HCT116 (cell line): ENCODE data around the gene RABGAP1. TPM values are rescaled to one million over a fixed set of nuclear protein-coding genes. Genes with fewer than 3 reads are reported as not detected.

ENCODE experiments used
- ATAC-seq: fragments of 200-7000 bp; cut with Tn5 transposase; 2 replicates; pipeline ENCODE4 v1.9.1; 2020; ENCODE audit warnings: mild to moderate bottlenecking, moderate library complexity
- BruUV-seq: library from RNA; stranded (reverse); fragments of 400-500 nt; replicated peaks from 2 replicates; lab custom pipeline; 2021; lab: Mats Ljungman, UMichigan
- CTCF ChIA-PET: fragments of 300-600 bp; sonication (Branson Sonifier 250); formaldehyde crosslinking; loops from one replicate; lab custom pipeline; 2021; ENCODE audit warnings: antibody characterized with exemption; lab: Charles Lee
- POLR2A ChIA-PET: fragments of 300-600, 350-600 bp; sonication (Branson Sonifier 250); formaldehyde crosslinking; loops from one replicate; lab custom pipeline; 2021; ENCODE audit warnings: antibody characterized with exemption; lab: Charles Lee
- RAD21 ChIA-PET, 2 experiments: fragments of 300-600 bp; sonication (Branson Sonifier 250); formaldehyde crosslinking; loops; one replicate each; lab custom pipeline; 2023; ENCODE audit warnings: low total read pairs in 2 of 2; ENCODE audit not compliant: uncharacterized antibody in 2 of 2, unreplicated experiment in 2 of 2, low non-redundant PET in 1 of 2; lab: Charles Lee
- DNase-seq: peaks from one replicate; pipeline ENCODE4 v3.0.0-alpha.2; 2010; ENCODE audit warnings: low read depth, low spot score
- H2AFZ ChIP-seq: fragments of 200-600 bp; shearing (Covaris generic), sonication (generic); 2 replicates; pipeline ENCODE4 v1.6.1; 2017; ENCODE audit warnings: low read depth, mixed run types, mixed read lengths, antibody characterized with exemption, low read length; ENCODE audit not compliant: poor library complexity, severe bottlenecking
- H3K27ac ChIP-seq: 2 replicates; pipeline ENCODE4 v1.5.1; 2012; ENCODE audit warnings: low read depth, low read length
- H3K27me3 ChIP-seq: fragments of 200-600 bp; sonication (generic); 2 replicates; pipeline ENCODE4 v1.6.1; 2016; ENCODE audit warnings: mixed run types, low read length, mixed read lengths; ENCODE audit not compliant: insufficient read depth
- H3K36me3 ChIP-seq, 2 experiments: fragments of 200-500 bp in 1 of 2; fragments of 200-600 bp in 1 of 2; sonication (Bioruptor generic) in 1 of 2; sonication (generic) in 1 of 2; 2 replicates each; pipeline versions ENCODE4 v1.5.1 to v1.6.1; 2014 to 2016; ENCODE audit warnings: low read length in 2 of 2, inconsistent platforms in 1 of 2, mixed read lengths in 1 of 2, mixed run types in 1 of 2; ENCODE audit not compliant: insufficient read depth in 2 of 2, control insufficient read depth in 1 of 2
- H3K4me1 ChIP-seq, 2 experiments: fragments of 200-600 bp in 1 of 2; sonication (generic) in 1 of 2; 2 replicates each; pipeline versions ENCODE4 v1.5.1 to v1.6.1; 2012 to 2017; ENCODE audit warnings: low read length in 2 of 2, inconsistent platforms in 1 of 2, mild to moderate bottlenecking in 1 of 2, mixed read lengths in 1 of 2, mixed run types in 1 of 2, moderate library complexity in 1 of 2; ENCODE audit not compliant: insufficient read depth in 2 of 2, control insufficient read depth in 1 of 2
- H3K4me2 ChIP-seq: fragments of 200-600 bp; sonication (generic); 2 replicates; pipeline ENCODE4 v1.6.1; 2017; ENCODE audit warnings: mixed run types, low read length, mixed read lengths
- H3K4me3 ChIP-seq, 2 experiments: fragments of 200-600 bp in 1 of 2; sonication (generic) in 1 of 2; replicated peaks in 1 of 2; 2 replicates each; pipeline ENCODE4 v1.5.1; 2011 to 2016; ENCODE audit warnings: low read length in 2 of 2, control low read depth in 1 of 2, low read depth in 1 of 2, mild to moderate bottlenecking in 1 of 2, mixed read lengths in 1 of 2, mixed run types in 1 of 2
- H3K79me2 ChIP-seq: fragments of 200-600 bp; sonication (generic); 2 replicates; pipeline ENCODE4 v1.6.1; 2017; ENCODE audit warnings: mild to moderate bottlenecking, mixed run types, low read length, moderate library complexity, mixed read lengths; ENCODE audit not compliant: insufficient read depth
- H3K9ac ChIP-seq: fragments of 200-600 bp; sonication (generic); 2 replicates; pipeline ENCODE4 v1.6.1; 2016; ENCODE audit warnings: low read length, mixed read lengths
- H3K9me2 ChIP-seq: fragments of 200-600 bp; sonication (generic), shearing (Covaris generic); 2 replicates; pipeline ENCODE4 v1.6.1; 2017; ENCODE audit warnings: mixed run types, mild to moderate bottlenecking, moderate library complexity; ENCODE audit not compliant: insufficient read depth
- H3K9me3 ChIP-seq, 2 experiments: fragments of 200-500 bp in 1 of 2; fragments of 200-600 bp in 1 of 2; sonication (Bioruptor generic) in 1 of 2; sonication (generic) in 1 of 2; 2 replicates each; pipeline ENCODE4 v1.6.1; 2014 to 2017; ENCODE audit warnings: low read length in 2 of 2, mixed read lengths in 2 of 2, inconsistent platforms in 1 of 2, low read depth in 1 of 2, mild to moderate bottlenecking in 1 of 2, mixed run types in 1 of 2, moderate library complexity in 1 of 2; ENCODE audit not compliant: control insufficient read depth in 1 of 2, insufficient read depth in 1 of 2
- H4K20me1 ChIP-seq: fragments of 200-600 bp; sonication (generic), shearing (Covaris generic); 2 replicates; pipeline ENCODE4 v1.6.1; 2017; ENCODE audit warnings: mixed run types, mild to moderate bottlenecking, moderate library complexity; ENCODE audit not compliant: insufficient read depth
- EGR1 ChIP-seq: IDR thresholded peaks from 2 replicates; pipeline ENCODE4 v1.6.1; 2012; ENCODE audit warnings: low read depth
- EZH2 ChIP-seq: fragments of 200-600 bp; sonication (generic); IDR thresholded peaks from 2 replicates; pipeline ENCODE4 v1.6.1; 2017; ENCODE audit warnings: antibody characterized with exemption, mixed run types
- FOSL1 ChIP-seq: IDR thresholded peaks from 2 replicates; pipeline ENCODE4 v1.6.1; 2012; ENCODE audit warnings: low read depth
- JUND ChIP-seq: IDR thresholded peaks from 2 replicates; pipeline ENCODE4 v1.6.1; 2012
- RAD21 ChIP-seq: IDR thresholded peaks from 2 replicates; pipeline ENCODE4 v1.6.1; 2012; ENCODE audit warnings: low read depth, mild to moderate bottlenecking
- SIN3A ChIP-seq: IDR thresholded peaks from 2 replicates; pipeline ENCODE4 v1.6.1; 2012; ENCODE audit warnings: low read depth
- ZFX ChIP-seq: fragments of 450-650 bp; IDR thresholded peaks from 2 replicates; pipeline ENCODE4 v1.6.1; 2017
- ZNF274 ChIP-seq: fragments of 200-500 bp; sonication (Bioruptor generic); IDR thresholded peaks from 2 replicates; pipeline ENCODE4 v1.6.1; 2014; ENCODE audit warnings: mild to moderate bottlenecking, low read depth, low read length, inconsistent platforms
- intact Hi-C: fragments of 100-400 bp; cut with micrococcal nuclease; formaldehyde crosslinking; loops from 2 replicates; pipeline ENCODE4 v1.10.0; 2022
- total RNA-seq: library from RNA; stranded (reverse); gene quantifications from one replicate; pipeline ENCODE4 v1.2.1, GENCODE V29; 2021; ENCODE audit not compliant: unreplicated experiment
- TF ChIP-seq, protein P1 (sequence below): IDR thresholded peaks from 2 replicates; pipeline ENCODE4 v1.6.1; 2012
- TF ChIP-seq, protein P2 (sequence below): IDR thresholded peaks from 2 replicates; pipeline ENCODE4 v1.6.1; 2011; ENCODE audit warnings: mild to moderate bottlenecking, low read length, moderate library complexity; ENCODE audit not compliant: insufficient replicate concordance; ENCODE audit errors: extremely low read depth
- TF ChIP-seq, protein P3 (sequence below): IDR thresholded peaks from 2 replicates; pipeline ENCODE4 v1.6.1; 2012
- TF ChIP-seq, protein P4 (sequence below), 3 experiments: fragments of 200-600 bp in 1 of 3; sonication (generic) in 1 of 3; IDR thresholded peaks in 2 of 3; conservative IDR thresholded peaks in 1 of 3; 2 replicates each; pipeline ENCODE4 v1.5.1; 2012 to 2017; ENCODE audit warnings: low read depth in 2 of 3, low read length in 2 of 3, antibody characterized with exemption in 1 of 3, borderline replicate concordance in 1 of 3, control low read depth in 1 of 3, mild to moderate bottlenecking in 1 of 3, mixed read lengths in 1 of 3, mixed run types in 1 of 3, moderate library complexity in 1 of 3; ENCODE audit not compliant: insufficient read depth in 1 of 3

Gene RABGAP1
- total RNA-seq, 1 experiment from 2014 or later = 29.7 TPM

DNA sequence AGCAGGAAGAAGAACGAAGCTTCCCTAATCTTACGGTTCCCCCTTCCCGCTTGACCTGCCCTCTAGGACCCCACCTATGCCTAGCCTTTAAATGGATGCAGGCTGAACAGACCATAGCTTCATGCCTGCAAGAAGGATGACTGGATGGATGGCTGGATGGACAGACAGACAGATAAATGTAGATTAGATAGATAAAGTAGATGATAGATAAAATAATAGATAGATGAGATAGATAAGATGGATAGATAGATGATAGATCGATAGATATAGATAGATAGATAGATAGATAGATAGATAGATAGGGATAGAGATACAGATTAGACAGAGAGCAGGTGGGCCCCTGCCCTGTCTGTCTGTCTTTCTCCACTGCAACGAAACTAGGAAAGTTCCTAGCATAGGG is 164.7 kb downstream of the RABGAP1 start (continued):
- no peak for TF ChIP-seq FOSL1
- no peak for TF ChIP-seq SIN3A
- no peak for TF ChIP-seq EZH2
- TF ChIP-seq, protein P1, sequence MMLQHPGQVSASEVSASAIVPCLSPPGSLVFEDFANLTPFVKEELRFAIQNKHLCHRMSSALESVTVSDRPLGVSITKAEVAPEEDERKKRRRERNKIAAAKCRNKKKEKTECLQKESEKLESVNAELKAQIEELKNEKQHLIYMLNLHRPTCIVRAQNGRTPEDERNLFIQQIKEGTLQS = no peak
- TF ChIP-seq RAD21 = no peak
- no peak for TF ChIP-seq ZNF274

DNA sequence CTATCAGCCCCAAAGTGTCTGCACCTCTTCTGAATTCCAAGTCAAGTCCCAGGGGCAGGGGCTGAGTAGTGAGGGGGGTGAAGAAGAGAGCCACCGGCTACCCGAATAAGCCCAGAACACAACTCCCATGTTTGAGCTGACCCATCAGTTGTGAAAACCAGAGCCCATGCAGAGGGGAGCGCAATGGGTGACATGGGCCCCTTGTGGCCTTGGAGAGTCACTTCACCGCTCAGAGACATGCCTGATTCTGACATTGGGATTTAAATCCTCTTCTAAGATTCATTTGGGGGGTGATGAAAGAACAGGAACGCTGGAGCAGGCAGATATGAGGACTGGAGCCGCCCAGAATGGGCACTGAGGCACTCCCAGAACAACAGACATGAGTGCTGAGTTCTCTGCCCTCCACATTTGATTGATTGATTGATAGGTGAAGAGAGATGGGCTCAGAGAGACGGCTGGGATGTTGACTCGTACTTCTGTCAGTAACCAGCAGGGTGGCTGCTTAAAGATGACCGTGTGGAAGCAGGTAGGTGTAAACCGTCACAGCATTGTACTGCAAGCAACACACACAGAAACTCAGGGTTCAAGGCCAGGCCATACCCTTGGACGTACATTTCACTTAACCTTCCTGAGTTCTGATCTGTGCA is 166.9 kb downstream of the RABGAP1 start:
- H3K9ac ChIP-seq = no peak overlapping the region
- no peaks in the 10 kb centered on the region for H3K9me2 ChIP-seq
- intact Hi-C loops = no loop called here
- ChIA-PET POLR2A (no interaction called here), CTCF (interaction anchor here (0.6 to 0.8 kb wide), 2 partner anchors 242 to 252 kb away, joined by 3 read pairs; no protein-coding TSS in a partner anchor), RAD21 (no interaction called here)
- H3K4me3 ChIP-seq = no peak overlapping the region
- no peaks in the 10 kb centered on the region for H4K20me1 ChIP-seq
- no peak overlapping the region for H2AFZ ChIP-seq
- no peak for DNase-seq
- no peak overlapping the region for H3K27ac ChIP-seq
- no peaks in the 10 kb centered on the region for H3K9me3 ChIP-seq
- no peaks in the 10 kb centered on the region for H3K4me1 ChIP-seq
- H3K79me2 ChIP-seq = no peaks in the 10 kb centered on the region
- TF ChIP-seq EGR1 = no peak
- TF ChIP-seq ZFX = no peak
- TF ChIP-seq, protein P2, sequence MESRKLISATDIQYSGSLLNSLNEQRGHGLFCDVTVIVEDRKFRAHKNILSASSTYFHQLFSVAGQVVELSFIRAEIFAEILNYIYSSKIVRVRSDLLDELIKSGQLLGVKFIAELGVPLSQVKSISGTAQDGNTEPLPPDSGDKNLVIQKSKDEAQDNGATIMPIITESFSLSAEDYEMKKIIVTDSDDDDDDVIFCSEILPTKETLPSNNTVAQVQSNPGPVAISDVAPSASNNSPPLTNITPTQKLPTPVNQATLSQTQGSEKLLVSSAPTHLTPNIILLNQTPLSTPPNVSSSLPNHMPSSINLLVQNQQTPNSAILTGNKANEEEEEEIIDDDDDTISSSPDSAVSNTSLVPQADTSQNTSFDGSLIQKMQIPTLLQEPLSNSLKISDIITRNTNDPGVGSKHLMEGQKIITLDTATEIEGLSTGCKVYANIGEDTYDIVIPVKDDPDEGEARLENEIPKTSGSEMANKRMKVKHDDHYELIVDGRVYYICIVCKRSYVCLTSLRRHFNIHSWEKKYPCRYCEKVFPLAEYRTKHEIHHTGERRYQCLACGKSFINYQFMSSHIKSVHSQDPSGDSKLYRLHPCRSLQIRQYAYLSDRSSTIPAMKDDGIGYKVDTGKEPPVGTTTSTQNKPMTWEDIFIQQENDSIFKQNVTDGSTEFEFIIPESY = no peak
- TF ChIP-seq, protein P3, sequence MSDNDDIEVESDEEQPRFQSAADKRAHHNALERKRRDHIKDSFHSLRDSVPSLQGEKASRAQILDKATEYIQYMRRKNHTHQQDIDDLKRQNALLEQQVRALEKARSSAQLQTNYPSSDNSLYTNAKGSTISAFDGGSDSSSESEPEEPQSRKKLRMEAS = no peak
- TF ChIP-seq JUND = no peak
- no peak for TF ChIP-seq ZNF274
- TF ChIP-seq, protein P4, sequence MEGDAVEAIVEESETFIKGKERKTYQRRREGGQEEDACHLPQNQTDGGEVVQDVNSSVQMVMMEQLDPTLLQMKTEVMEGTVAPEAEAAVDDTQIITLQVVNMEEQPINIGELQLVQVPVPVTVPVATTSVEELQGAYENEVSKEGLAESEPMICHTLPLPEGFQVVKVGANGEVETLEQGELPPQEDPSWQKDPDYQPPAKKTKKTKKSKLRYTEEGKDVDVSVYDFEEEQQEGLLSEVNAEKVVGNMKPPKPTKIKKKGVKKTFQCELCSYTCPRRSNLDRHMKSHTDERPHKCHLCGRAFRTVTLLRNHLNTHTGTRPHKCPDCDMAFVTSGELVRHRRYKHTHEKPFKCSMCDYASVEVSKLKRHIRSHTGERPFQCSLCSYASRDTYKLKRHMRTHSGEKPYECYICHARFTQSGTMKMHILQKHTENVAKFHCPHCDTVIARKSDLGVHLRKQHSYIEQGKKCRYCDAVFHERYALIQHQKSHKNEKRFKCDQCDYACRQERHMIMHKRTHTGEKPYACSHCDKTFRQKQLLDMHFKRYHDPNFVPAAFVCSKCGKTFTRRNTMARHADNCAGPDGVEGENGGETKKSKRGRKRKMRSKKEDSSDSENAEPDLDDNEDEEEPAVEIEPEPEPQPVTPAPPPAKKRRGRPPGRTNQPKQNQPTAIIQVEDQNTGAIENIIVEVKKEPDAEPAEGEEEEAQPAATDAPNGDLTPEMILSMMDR (IDR thresholded peaks at IDR 0.05 in 2 of 3, conservative IDR thresholded peaks at IDR 0.05 in 1 of 3; ENCODE audit: borderline replicate concordance in 1 of 3, insufficient read depth in 1 of 3, low read depth in 2 of 3, low read length in 2 of 3) = peak in 2 of 3 experiments; percentile 4 to 30; a peak in 2 of 6 replicates
- no peak overlapping the region for H3K4me2 ChIP-seq
- ATAC-seq = peak; percentile 41; the same call in 1 of the 2 replicates
- H3K27me3 ChIP-seq = no peaks in the 10 kb centered on the region
- H3K36me3 ChIP-seq = peaks cover 6 to 12% of the 10 kb centered on the region in 2 experiments; a peak in 3 of 4 replicates
- no TSS peak for BruUV-seq
